GM12878 (cell line): ENCODE results near the gene REPIN1. TPM values are rescaled to one million over a fixed set of nuclear protein-coding genes. Genes with fewer than 3 reads are reported as not detected.

ENCODE experiments used
- ATAC-seq: fragments of 200-7000 bp; cut with Tn5 transposase; 3 replicates; pipeline ENCODE4 v1.9.1; 2020; ENCODE audit warnings: mild to moderate bottlenecking, moderate library complexity
- BruUV-seq: library from RNA; stranded (reverse); fragments of 400-500 nt; replicated peaks from 2 replicates; lab custom pipeline; 2021; lab: Mats Ljungman, UMichigan
- CTCF ChIA-PET: fragments of 300-600 bp; sonication (Branson Sonifier 250); formaldehyde crosslinking; extraction: SDS; loops from one replicate; lab custom pipeline; 2021; ENCODE audit warnings: inconsistent platforms; lab: Yijun Ruan, JAX
- POLR2A ChIA-PET: fragments of 350-600 bp; formaldehyde crosslinking; extraction: SDS; loops from one replicate; lab custom pipeline; 2021; ENCODE audit warnings: inconsistent platforms; lab: Charles Lee
- RAD21 ChIA-PET: fragments of 300-600 bp; sonication (Branson Sonifier 250); formaldehyde crosslinking; loops from one replicate; lab custom pipeline; 2023; ENCODE audit warnings: antibody characterized with exemption; ENCODE audit not compliant: unreplicated experiment; lab: Charles Lee
- SMC1A ChIA-PET: fragments of 300-600 bp; sonication (Branson Sonifier 250); formaldehyde crosslinking; loops from one replicate; lab custom pipeline; 2023; ENCODE audit not compliant: unreplicated experiment, uncharacterized antibody; lab: Charles Lee
- DNase-seq: peaks from one replicate; pipeline ENCODE4 v3.0.0-alpha.2; 2011; ENCODE audit warnings: low read depth, low spot score
- FAIRE-seq: peaks from 3 replicates; lab custom pipeline; 2011; peaks lifted over from hg19 to GRCh38; lab: Jason Lieb, UNC
- H2AFZ ChIP-seq: 2 replicates; pipeline ENCODE4 v1.6.0; 2011; ENCODE audit warnings: low read depth, low read length, control low read depth; ENCODE audit not compliant: control insufficient read depth
- H3K27ac ChIP-seq: 2 replicates; pipeline ENCODE4 v1.5.1; 2011; ENCODE audit warnings: control low read depth; ENCODE audit not compliant: control insufficient read depth, insufficient read depth
- H3K27me3 ChIP-seq, 2 experiments: replicated peaks in 1 of 2; 2 replicates each; pipeline versions ENCODE4 v1.6.0 to v1.6.1; 2011; ENCODE audit warnings: low read length in 1 of 2; ENCODE audit not compliant: control insufficient read depth in 2 of 2, insufficient read depth in 2 of 2
- H3K36me3 ChIP-seq, 2 experiments: 2 replicates each; pipeline ENCODE4 v1.5.1; 2011; ENCODE audit warnings: low read length in 1 of 2; ENCODE audit not compliant: control insufficient read depth in 2 of 2, insufficient read depth in 2 of 2
- H3K4me1 ChIP-seq: 2 replicates; pipeline ENCODE4 v1.6.1; 2011; ENCODE audit warnings: mild to moderate bottlenecking, low read length, moderate library complexity, mixed read lengths; ENCODE audit not compliant: control insufficient read depth, insufficient read depth
- H3K4me2 ChIP-seq: 2 replicates; pipeline ENCODE4 v1.6.0; 2011; ENCODE audit warnings: control low read depth; ENCODE audit not compliant: control insufficient read depth, insufficient read depth
- H3K4me3 ChIP-seq: fragments of 200-600 bp; sonication (generic); 2 replicates; pipeline ENCODE4 v1.5.1; 2016
- H3K79me2 ChIP-seq: 2 replicates; pipeline ENCODE4 v1.6.0; 2011; ENCODE audit warnings: low read length; ENCODE audit not compliant: control insufficient read depth, insufficient read depth
- H3K9ac ChIP-seq: 2 replicates; pipeline ENCODE4 v1.8.0; 2011; ENCODE audit warnings: low read length, control low read depth, mixed read lengths; ENCODE audit not compliant: control insufficient read depth, insufficient read depth
- H3K9me3 ChIP-seq: replicated peaks from 3 replicates; pipeline ENCODE4 v1.5.1; 2011; ENCODE audit warnings: mild to moderate bottlenecking, low read length; ENCODE audit not compliant: control insufficient read depth, insufficient read depth
- H4K20me1 ChIP-seq: 2 replicates; pipeline ENCODE4 v1.6.0; 2011; ENCODE audit not compliant: control insufficient read depth, insufficient read depth
- BMI1 ChIP-seq: fragments of 450-650 bp; IDR thresholded peaks from 2 replicates; pipeline ENCODE4 v1.6.1; 2016; ENCODE audit warnings: mild to moderate bottlenecking, moderate library complexity, borderline replicate concordance
- MYB ChIP-seq: fragments of 150-350 bp; IDR thresholded peaks from 2 replicates; pipeline ENCODE4 v1.6.1; 2014; ENCODE audit warnings: mild to moderate bottlenecking, low read depth, low read length, borderline replicate concordance
- NR2C2 ChIP-seq: IDR thresholded peaks from 2 replicates; pipeline ENCODE4 v1.6.1; 2011; ENCODE audit warnings: borderline replicate concordance, low read depth; ENCODE audit not compliant: control insufficient read depth, insufficient read length
- RUNX3 ChIP-seq: IDR thresholded peaks from 2 replicates; pipeline ENCODE4 v1.6.1; 2012; ENCODE audit warnings: low read length, inconsistent platforms
- ZNF24 ChIP-seq: fragments of 450-650 bp; IDR thresholded peaks from 2 replicates; pipeline ENCODE4 v1.6.1; 2017; ENCODE audit warnings: antibody characterized with exemption, mild to moderate bottlenecking
- WGBS: methylation state at CpG from one replicate; pipeline ENCODE4 v1.1.6; 2016; ENCODE audit warnings: low lambda C conversion rate; ENCODE audit not compliant: insufficient replicate concordance, insufficient coverage; ENCODE audit errors: missing lambda C conversion rate; 5-methylcytosine and 5-hydroxymethylcytosine counted together
- in situ Hi-C: fragments of 300-500 bp; cut with MboI; formaldehyde crosslinking; loops from 9 replicates; pipeline ENCODE4 v1.14.3; 2018; ENCODE audit warnings: mixed read lengths
- intact Hi-C: fragments of 100-400 bp; cut with micrococcal nuclease; formaldehyde crosslinking; loops from one replicate; pipeline ENCODE4 v1.14.2; 2022; ENCODE audit not compliant: unreplicated experiment
- polyA plus RNA-seq, 11 experiments: library from polyadenylated mRNA; depleted of rRNA in 4 of 11; unstranded in 6 of 11; stranded (reverse) in 5 of 11; fragments of >200 nt; fragmentation: Nextera tagmentation in 4 of 11; fragmentation: Illumina TruSeq in 1 of 11; extraction: Ambion mirVana in 4 of 11; extraction: Trizol in 1 of 11; gene quantifications; 1 replicate in 1 of 11; 2 replicates in 10 of 11; pipeline versions ENCODE4 v1.2.1 to v1.2.3, GENCODE V29; 2011 to 2016; ENCODE audit warnings: inconsistent platforms in 2 of 11, missing spikeins in 2 of 11, low read depth in 1 of 11
- total RNA-seq, 4 experiments: library from RNA; depleted of rRNA in 3 of 4; stranded (reverse); fragments of >200 nt in 3 of 4; fragmentation: Illumina TruSeq in 1 of 4; extraction: Trizol in 1 of 4; gene quantifications; 2 replicates each; pipeline versions ENCODE4 v1.2.1 to v1.2.3, GENCODE V29; 2013 to 2021
- TF ChIP-seq, protein P1 (sequence below): fragments of 450-650 bp; IDR thresholded peaks from 2 replicates; pipeline ENCODE4 v1.6.1; 2017; ENCODE audit warnings: mild to moderate bottlenecking

REPIN1 gene
- total and polyA plus RNA-seq, 10 of the 15 experiments (the other 5 are each of a cell fraction or from before 2014, with no cell fraction given): 5.1 to 172 (median 76.9) TPM

DNA sequence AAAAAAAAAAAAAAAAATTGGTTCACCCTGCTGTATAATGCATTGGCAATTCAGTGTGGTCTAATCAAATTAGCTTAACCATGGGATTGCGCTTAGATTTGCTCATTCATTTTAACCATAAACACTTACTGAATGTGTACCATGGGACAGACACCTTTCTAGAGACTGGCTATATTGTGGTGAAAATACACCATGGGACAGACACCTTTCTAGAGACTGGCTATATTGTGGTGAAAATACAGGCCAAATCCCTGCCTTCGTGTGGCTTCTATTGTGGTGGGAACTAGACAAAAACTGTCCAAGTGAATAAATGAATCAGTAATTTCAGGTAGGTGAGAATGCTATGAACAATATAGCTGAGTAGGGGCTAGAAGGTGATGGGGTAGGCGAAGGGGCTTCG is 10.2 kb upstream of the REPIN1 start:
- ChIA-PET SMC1A (interaction anchor here (0.6 to 6.5 kb wide), 10 partner anchors 7 to 757 kb away, joined by 3 to 48 read pairs (median 7); a partner anchor contains a TSS), CTCF (interaction anchor here (1.0 to 4.9 kb wide), 9 partner anchors 9 to 63 kb away, joined by 3 to 72 read pairs (median 7); a partner anchor contains a TSS), POLR2A (interaction anchor here (1.0 to 1.4 kb wide), 3 partner anchors 11 to 48 kb away, joined by 3 to 6 read pairs (median 5); no protein-coding TSS in a partner anchor), RAD21 (interaction anchor here (1.0 to 4.7 kb wide), 3 partner anchors 11 to 60 kb away, joined by 6 to 26 read pairs (median 16); a partner anchor contains a TSS)
- Histone ChIP-seq H3K4me3 (no peak overlapping the region), H3K9ac (no peak overlapping the region), H3K4me2 (no peak overlapping the region), H4K20me1 (no peaks in the 10 kb centered on the region), H2AFZ (no peak overlapping the region), H3K27me3 (no peaks in the 10 kb centered on the region), H3K27ac (no peak overlapping the region), H3K36me3 (no peaks in the 10 kb centered on the region), H3K9me3 (no peaks in the 10 kb centered on the region), H3K79me2 (no peaks in the 10 kb centered on the region), H3K4me1 (peaks cover 21% of the 10 kb centered on the region)
- BruUV-seq: no TSS peak
- intact Hi-C loops (loop anchor here (5.0 kb wide), 1 partner anchor 36 kb away; the partner anchor contains the start of genes ACTR3C and LRRC61), in situ Hi-C loops (no loop called here)
- no peak for DNase-seq
- peak; percentile 14 for ATAC-seq
- WGBS: 81% methylated on average over 4 of the region's 4 CpGs
- TF ChIP-seq BMI1 (no peak), ZNF24 (no peak), RUNX3 (peak; percentile 19; the same call in 1 of the 2 replicates), MYB (no peak), NR2C2 (no peak)
- TF ChIP-seq, protein P1, sequence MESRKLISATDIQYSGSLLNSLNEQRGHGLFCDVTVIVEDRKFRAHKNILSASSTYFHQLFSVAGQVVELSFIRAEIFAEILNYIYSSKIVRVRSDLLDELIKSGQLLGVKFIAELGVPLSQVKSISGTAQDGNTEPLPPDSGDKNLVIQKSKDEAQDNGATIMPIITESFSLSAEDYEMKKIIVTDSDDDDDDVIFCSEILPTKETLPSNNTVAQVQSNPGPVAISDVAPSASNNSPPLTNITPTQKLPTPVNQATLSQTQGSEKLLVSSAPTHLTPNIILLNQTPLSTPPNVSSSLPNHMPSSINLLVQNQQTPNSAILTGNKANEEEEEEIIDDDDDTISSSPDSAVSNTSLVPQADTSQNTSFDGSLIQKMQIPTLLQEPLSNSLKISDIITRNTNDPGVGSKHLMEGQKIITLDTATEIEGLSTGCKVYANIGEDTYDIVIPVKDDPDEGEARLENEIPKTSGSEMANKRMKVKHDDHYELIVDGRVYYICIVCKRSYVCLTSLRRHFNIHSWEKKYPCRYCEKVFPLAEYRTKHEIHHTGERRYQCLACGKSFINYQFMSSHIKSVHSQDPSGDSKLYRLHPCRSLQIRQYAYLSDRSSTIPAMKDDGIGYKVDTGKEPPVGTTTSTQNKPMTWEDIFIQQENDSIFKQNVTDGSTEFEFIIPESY: no peak
- TF ChIP-seq, all 136 proteins: peak for 1
- peak; percentile 35 for FAIRE-seq
